Tibial nerve (tissue), 4 donors: ENCODE data around the gene ARID3C. TPM values are rescaled to one million over a fixed set of nuclear protein-coding genes. Genes with fewer than 3 reads are reported as not detected.

Experiments
- DNase-seq, 2 donors: peaks; one replicate each; pipeline ENCODE4 v3.0.0-alpha.2; 2019; ENCODE audit warnings: low spot score in 2 of 2
- H3K27ac ChIP-seq, 4 donors: fragments of 200-600 bp; sonication (generic) in 3 of 4; one replicate each; pipeline ENCODE4 v1.5.1; 2017 to 2019; ENCODE audit warnings: mild to moderate bottlenecking in 1 of 4
- H3K27me3 ChIP-seq, 2 donors: fragments of 200-600 bp; sonication (generic) in 1 of 2; one replicate each; pipeline versions ENCODE4 v1.5.1 to v1.6.0; 2017 to 2019
- H3K36me3 ChIP-seq, 3 donors: fragments of 200-600 bp; sonication (generic); one replicate each; pipeline ENCODE4 v1.5.1; 2018 to 2019
- H3K4me1 ChIP-seq, 4 donors: fragments of 200-600 bp; sonication (generic) in 3 of 4; one replicate each; pipeline ENCODE4 v1.5.1; 2017 to 2019
- H3K4me3 ChIP-seq, 4 donors: fragments of 200-600 bp; sonication (generic) in 3 of 4; one replicate each; pipeline ENCODE4 v1.5.1; 2017 to 2019; ENCODE audit warnings: mild to moderate bottlenecking in 1 of 4, moderate library complexity in 1 of 4
- H3K9me3 ChIP-seq, 4 donors: fragments of 200-600 bp; sonication (generic) in 3 of 4; one replicate each; pipeline ENCODE4 v1.5.1; 2017 to 2019
- EP300 ChIP-seq, 2 donors: sonication (generic); formaldehyde crosslinking; IDR thresholded peaks; one replicate each; pipeline ENCODE4 v1.6.1; 2017; ENCODE audit warnings: antibody characterized with exemption in 2 of 2, mild to moderate bottlenecking in 1 of 2
- POLR2A ChIP-seq, 2 donors: fragments of 450-650 bp; IDR thresholded peaks; one replicate each; pipeline ENCODE4 v1.6.1; 2017; ENCODE audit warnings: antibody characterized with exemption in 2 of 2, mild to moderate bottlenecking in 2 of 2, moderate library complexity in 2 of 2
- WGBS, 2 donors: methylation state at CpG; one replicate each; pipeline ENCODE4 v1.1.5; 2018; 5-methylcytosine and 5-hydroxymethylcytosine counted together
- total RNA-seq, 4 donors: library from RNA; depleted of rRNA; stranded (reverse); fragments of >200 nt; gene quantifications; one replicate each; pipeline ENCODE4 v1.1.0, GENCODE V29; 2016
- TF ChIP-seq, protein P1 (sequence below), 5 experiments: fragments of 200-600 bp in 3 of 5; fragments of 450-650 bp in 2 of 5; sonication (generic) in 3 of 5; IDR thresholded peaks; one replicate each; pipeline ENCODE4 v1.5.1; 2016 to 2019; ENCODE audit warnings: antibody characterized with exemption in 5 of 5, mild to moderate bottlenecking in 3 of 5, moderate library complexity in 2 of 5

Gene ARID3C
- total RNA-seq, 4 donors from 2014 or later, result 0.30 to 2.1 (median 1.3) TPM

- TF ChIP-seq POLR2A (IDR thresholded peaks at IDR 0.05), result no peak
- TF ChIP-seq, protein P1, sequence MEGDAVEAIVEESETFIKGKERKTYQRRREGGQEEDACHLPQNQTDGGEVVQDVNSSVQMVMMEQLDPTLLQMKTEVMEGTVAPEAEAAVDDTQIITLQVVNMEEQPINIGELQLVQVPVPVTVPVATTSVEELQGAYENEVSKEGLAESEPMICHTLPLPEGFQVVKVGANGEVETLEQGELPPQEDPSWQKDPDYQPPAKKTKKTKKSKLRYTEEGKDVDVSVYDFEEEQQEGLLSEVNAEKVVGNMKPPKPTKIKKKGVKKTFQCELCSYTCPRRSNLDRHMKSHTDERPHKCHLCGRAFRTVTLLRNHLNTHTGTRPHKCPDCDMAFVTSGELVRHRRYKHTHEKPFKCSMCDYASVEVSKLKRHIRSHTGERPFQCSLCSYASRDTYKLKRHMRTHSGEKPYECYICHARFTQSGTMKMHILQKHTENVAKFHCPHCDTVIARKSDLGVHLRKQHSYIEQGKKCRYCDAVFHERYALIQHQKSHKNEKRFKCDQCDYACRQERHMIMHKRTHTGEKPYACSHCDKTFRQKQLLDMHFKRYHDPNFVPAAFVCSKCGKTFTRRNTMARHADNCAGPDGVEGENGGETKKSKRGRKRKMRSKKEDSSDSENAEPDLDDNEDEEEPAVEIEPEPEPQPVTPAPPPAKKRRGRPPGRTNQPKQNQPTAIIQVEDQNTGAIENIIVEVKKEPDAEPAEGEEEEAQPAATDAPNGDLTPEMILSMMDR (IDR thresholded peaks at IDR 0.05), result no peak
- TF ChIP-seq EP300 (IDR thresholded peaks at IDR 0.05), result no peak
- H3K27ac ChIP-seq, result no peak overlapping the region
- no peak for DNase-seq
- 55 to 67% methylated on average over 3 of the region's 3 CpGs for WGBS, 2 donors
- peaks cover 0 to 52% (median 19%) of the 10 kb centered on the region in 4 donors for H3K4me1 ChIP-seq
- H3K36me3 ChIP-seq, result no peaks in the 10 kb centered on the region
- H3K4me3 ChIP-seq, result no peak overlapping the region
- peaks cover 2 to 86% of the 10 kb centered on the region in 2 donors for H3K27me3 ChIP-seq
- no peaks in the 10 kb centered on the region for H3K9me3 ChIP-seq
Observed at GRCh38 chr9:34625186-34625486, 3.7 kb downstream of the ARID3C start.

DNA sequence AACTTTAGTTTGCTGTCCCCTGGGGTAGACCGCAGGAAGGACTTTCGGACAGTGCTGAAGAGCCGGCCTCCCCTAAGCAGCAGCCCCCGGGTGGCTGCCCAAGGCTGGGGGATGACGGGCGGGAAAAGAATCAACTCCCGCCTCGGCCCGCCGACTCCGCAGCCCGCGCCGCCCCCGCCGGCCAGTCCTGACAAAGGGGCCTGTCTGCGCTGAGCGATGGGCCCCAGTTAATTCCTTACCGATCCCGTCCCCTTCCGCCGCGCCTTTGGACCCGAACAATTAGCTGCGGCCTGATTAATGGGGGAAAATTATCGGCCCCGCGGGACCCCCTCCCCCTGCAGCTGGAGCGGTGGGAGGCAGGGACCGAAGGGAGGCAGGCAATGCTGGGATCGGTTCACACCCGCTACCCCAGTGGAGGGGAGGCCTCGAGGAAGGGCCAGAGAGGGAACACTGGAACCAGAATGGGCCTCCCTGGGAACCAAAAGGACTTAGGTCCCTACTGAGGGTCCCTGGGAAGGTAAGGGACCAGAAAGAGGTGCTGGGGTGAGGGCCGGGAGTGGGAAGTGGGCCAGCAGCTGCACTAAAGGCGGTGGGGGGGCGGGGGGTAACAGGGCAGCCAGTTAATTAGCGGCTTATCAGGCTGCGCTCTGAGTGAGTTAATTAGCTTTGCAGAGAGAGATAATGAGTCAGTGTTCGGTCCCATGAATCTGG is 4.2 kb downstream of the ARID3C start:
- H3K4me3 ChIP-seq, result no peak overlapping the region
- H3K27ac ChIP-seq, result peak overlapping the region in 1 of 4 donors; percentile 13
- H3K36me3 ChIP-seq, result no peaks in the 10 kb centered on the region
- peaks cover 2 to 81% of the 10 kb centered on the region in 2 donors for H3K27me3 ChIP-seq
- 17 to 27% methylated on average over 17 to 39 of the region's 39 CpGs for WGBS, 2 donors
- H3K9me3 ChIP-seq, result no peaks in the 10 kb centered on the region
- no peak for DNase-seq
- TF ChIP-seq POLR2A (IDR thresholded peaks at IDR 0.05), result no peak
- TF ChIP-seq, protein P1 (IDR thresholded peaks at IDR 0.05), result no peak
- no peak for TF ChIP-seq EP300 (IDR thresholded peaks at IDR 0.05)
- H3K4me1 ChIP-seq, result peaks cover 0 to 51% (median 23%) of the 10 kb centered on the region in 4 donors

DNA sequence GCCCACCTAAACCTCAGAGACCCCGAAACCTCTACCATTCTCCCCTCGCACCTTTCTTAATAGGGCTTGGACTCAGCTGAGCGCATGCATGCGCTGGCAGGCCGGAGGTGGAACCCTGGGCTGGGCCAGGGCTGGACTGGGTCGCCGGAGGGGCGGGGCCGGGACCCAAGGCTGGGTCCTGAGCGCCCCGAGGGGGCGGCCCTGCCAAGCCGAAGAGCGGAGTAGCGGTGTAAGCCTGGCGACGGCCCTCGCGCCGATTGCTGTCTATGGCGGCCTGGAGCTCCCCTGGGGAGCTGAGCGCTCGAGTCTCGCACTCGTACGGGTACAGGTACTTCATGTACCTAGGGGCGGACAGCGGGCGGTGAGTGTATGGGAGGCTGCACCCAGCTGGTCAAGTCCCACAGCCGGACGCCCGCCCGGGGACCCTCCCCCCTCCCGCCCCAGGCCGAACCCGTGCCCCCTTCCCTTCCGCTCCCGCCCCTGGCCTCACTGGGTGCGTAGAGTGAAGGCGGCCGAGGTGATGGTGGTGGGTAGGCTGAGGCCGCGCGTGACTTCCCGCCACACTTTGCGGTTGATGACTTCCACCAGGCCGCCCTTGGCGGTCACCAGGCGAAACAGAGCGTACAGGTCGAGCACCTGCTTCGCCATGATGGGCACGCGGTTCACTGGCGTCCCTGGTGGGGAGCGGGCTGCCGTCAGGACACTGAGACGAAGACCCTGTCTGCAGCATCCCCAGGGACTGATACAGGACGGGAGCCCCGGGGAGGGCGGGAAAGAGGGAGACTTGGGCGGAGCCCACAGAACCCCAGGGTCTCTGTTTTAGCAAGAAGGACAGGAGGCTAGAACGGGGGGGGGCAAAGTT is 5.3 kb downstream of the ARID3C start:
- peaks cover 0 to 49% (median 22%) of the 10 kb centered on the region in 4 donors for H3K4me1 ChIP-seq
- no peak for DNase-seq
- TF ChIP-seq, protein P1 (IDR thresholded peaks at IDR 0.05), result no peak
- TF ChIP-seq EP300 (IDR thresholded peaks at IDR 0.05) (no peak), POLR2A (IDR thresholded peaks at IDR 0.05) (no peak)
- H3K36me3 ChIP-seq, result peaks cover 0 to 2% (median 0%) of the 10 kb centered on the region in 3 donors
- no peak overlapping the region for H3K27ac ChIP-seq
- no peaks in the 10 kb centered on the region for H3K9me3 ChIP-seq
- no peak overlapping the region for H3K4me3 ChIP-seq
- WGBS, 2 donors, result 19 to 20% methylated on average over 53 to 58 of the region's 63 CpGs
- H3K27me3 ChIP-seq, result peaks cover 2 to 72% of the 10 kb centered on the region in 2 donors

- Histone ChIP-seq H3K27ac (peak within 1 kb of the TSS in 2 of 4 donors; percentile 72 to 78), H3K36me3 (peaks cover 0 to 34% (median 9%) of the 10 kb centered on the region in 3 donors), H3K9me3 (no peaks in the 10 kb centered on the region), H3K4me1 (peaks cover 0 to 40% (median 18%) of the 10 kb centered on the region in 4 donors), H3K27me3 (peaks cover 0 to 40% of the 10 kb centered on the region in 2 donors), H3K4me3 (peak within 1 kb of the TSS; percentile 74 to 93 (median 82))
- DNase-seq, result peak; percentile 88 to 93
- TF ChIP-seq POLR2A (IDR thresholded peaks at IDR 0.05) (no peak), EP300 (IDR thresholded peaks at IDR 0.05) (peak; percentile 60 to 66)
- TF ChIP-seq, protein P1 (IDR thresholded peaks at IDR 0.05), result peak in 1 of 5 experiments; percentile 19
- 4% methylated on average over 41 to 42 of the region's 43 CpGs for WGBS, 2 donors
Observed at GRCh38 chr9:34620061-34620994, 8.5 kb downstream of the ARID3C start, which contains the start of gene DCTN3. Gene DCTN3, minus strand, starts transcription at chr9:34620495. Its CDS starts 31 bp downstream, at chr9:34620464.
